Myocyte (in vitro differentiated cells): ENCODE data around the gene TECPR2. TPM values are rescaled to one million over a fixed set of nuclear protein-coding genes. Genes with fewer than 3 reads are reported as not detected.
"Not testable (repeated sequence)": the region's sequence is repeated elsewhere in the genome, so short reads cannot be mapped to it uniquely, and the experiment has no call there.

Experiments used
- DNase-seq: peaks from one replicate; pipeline ENCODE4 v3.0.0-alpha.2; 2012; ENCODE audit warnings: low read depth
- polyA plus RNA-seq: library from polyadenylated mRNA; unstranded; fragments of >200 nt; gene quantifications from one replicate; pipeline ENCODE4 v1.2.1, GENCODE V29; 2012; ENCODE audit warnings: missing spikeins
- total RNA-seq: library from RNA; depleted of rRNA; stranded (reverse); fragments of >200 nt; gene quantifications from 2 replicates; pipeline ENCODE4 v1.2.3, GENCODE V29; 2014

Gene TECPR2, protein sequence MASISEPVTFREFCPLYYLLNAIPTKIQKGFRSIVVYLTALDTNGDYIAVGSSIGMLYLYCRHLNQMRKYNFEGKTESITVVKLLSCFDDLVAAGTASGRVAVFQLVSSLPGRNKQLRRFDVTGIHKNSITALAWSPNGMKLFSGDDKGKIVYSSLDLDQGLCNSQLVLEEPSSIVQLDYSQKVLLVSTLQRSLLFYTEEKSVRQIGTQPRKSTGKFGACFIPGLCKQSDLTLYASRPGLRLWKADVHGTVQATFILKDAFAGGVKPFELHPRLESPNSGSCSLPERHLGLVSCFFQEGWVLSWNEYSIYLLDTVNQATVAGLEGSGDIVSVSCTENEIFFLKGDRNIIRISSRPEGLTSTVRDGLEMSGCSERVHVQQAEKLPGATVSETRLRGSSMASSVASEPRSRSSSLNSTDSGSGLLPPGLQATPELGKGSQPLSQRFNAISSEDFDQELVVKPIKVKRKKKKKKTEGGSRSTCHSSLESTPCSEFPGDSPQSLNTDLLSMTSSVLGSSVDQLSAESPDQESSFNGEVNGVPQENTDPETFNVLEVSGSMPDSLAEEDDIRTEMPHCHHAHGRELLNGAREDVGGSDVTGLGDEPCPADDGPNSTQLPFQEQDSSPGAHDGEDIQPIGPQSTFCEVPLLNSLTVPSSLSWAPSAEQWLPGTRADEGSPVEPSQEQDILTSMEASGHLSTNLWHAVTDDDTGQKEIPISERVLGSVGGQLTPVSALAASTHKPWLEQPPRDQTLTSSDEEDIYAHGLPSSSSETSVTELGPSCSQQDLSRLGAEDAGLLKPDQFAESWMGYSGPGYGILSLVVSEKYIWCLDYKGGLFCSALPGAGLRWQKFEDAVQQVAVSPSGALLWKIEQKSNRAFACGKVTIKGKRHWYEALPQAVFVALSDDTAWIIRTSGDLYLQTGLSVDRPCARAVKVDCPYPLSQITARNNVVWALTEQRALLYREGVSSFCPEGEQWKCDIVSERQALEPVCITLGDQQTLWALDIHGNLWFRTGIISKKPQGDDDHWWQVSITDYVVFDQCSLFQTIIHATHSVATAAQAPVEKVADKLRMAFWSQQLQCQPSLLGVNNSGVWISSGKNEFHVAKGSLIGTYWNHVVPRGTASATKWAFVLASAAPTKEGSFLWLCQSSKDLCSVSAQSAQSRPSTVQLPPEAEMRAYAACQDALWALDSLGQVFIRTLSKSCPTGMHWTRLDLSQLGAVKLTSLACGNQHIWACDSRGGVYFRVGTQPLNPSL (N-terminal part only)
- total RNA-seq: 11.7 and 15.8 TPM in 2 replicates
- polyA plus RNA-seq: 11.3 TPM

DNA sequence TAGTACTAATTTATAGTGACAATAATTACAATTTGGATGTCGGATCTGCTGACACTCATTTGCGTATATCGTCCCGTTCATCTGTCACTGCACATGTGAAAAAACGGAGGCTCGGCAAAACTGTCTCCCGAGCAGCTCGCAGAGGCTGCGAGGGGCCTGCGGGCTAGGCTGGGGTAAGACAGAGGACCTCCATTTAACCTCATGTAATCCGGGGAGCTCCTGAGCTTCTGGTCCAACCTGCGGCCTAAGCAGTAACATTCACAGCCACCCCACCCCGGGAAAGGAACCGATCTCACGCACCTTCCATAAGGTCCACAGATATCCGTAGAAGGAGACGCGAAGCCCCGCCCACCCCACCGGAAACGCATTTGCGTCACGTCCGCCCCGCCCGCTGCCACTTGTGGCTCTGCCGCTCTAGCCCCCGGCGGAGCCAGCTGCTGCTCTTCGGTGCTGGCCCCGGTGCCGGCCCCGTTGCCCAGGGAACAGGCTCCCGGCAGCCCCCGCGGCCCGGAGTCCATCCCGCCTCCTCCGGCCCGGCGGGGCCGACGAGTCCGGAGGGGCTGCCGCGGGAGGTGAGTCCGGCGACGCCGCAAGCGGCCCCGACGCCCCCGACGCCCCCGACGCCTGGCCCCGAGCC is at the start of gene TECPR2, which contains the start of gene CINP:
Gene TECPR2 (plus strand): TSS at position 397 of the 637 bp plus-strand sequence. CDS start 13,781 bp downstream, outside the sequence.
Gene CINP (minus strand): TSS at position 346 of the 637 bp plus-strand sequence. CDS start 39 bp downstream, at position 307.
- peak; percentile 96 for DNase-seq

DNA sequence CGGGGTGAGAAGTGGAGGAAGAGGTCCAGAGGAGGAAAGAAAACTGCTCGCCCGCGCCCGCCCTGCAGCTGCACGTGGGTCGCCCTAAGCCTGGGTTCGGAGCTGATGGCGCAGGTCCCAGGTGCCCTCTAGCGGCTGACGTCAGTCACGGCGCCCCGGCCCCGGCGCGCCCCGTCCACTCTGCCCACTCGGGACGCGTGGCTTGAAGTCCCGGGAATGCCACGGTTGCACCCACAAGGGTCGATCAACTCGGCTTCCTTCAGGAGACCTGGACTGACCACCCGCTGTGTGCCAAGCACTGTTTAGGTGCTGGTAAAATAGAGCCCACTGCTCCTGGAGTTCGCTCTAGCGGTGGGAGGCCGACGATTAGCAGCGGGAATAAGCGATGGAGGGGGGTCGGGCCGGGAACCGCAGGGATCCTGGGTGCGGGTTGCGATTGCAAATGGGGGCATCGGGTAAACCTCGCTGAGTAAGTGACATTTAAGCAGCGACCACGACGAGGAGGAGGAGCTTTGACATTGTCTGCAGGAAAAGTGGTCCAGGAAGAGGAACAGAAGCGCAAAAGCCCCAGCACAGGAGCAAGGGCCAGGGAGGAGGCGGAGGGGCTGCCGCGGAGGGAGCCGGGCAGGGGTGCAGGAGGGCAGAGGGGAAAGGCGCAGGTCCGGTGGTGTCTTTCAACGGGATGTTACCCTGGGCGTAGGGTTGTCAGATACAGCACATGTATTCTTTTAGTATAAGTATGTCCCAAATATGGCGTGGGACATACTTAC is 48.3 kb upstream of the TECPR2 start:
- DNase-seq: peak; percentile 79

- DNase-seq: no peak
Measured at GRCh38 chr14:102315121-102315520, 47.6 kb upstream of the TECPR2 start.

- peak; percentile 67 for DNase-seq
Measured at GRCh38 chr14:102316338-102316742, 46.4 kb upstream of the TECPR2 start.

DNA sequence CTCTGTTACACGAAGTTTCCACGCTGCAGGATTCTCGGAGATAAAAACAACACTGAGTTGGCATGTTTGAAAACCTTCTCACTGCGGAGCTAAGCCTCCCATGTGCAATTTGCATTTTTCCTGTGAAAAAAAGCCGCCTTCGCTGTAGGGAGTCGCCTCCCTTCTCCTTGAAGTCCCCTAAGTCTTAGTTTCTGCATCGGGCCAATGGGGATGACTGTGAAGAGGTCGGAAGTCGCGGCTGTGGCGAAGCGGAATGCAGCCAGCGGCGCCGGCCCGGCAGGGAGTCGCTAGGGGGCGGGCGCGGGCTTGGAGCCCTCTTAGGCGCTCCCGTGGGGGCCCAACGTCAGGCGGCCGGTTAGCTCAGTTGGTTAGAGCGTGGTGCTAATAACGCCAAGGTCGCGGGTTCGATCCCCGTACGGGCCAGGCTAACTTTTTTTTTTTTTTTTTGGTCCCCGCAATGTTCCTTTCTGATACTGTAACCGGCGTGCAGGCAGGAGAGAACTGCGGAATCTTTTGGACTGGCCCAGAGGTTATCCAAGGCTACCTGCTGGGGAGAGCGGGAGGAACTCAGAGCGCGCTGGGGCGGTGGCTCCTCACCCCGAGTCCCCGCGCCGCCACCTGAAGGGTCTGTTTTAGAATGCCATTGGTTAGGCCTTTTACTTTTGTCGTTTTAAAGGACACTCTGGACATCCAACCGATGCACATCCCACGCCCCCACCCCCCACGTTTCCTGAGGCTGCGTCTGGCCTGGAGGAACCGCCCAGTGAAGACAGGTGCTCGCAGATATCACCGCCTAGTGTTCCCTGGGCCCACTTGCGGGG is 45.8 kb upstream of the TECPR2 start:
- peak; percentile 90 for DNase-seq

GRCh38 chr14:102317564-102318248 is 45.0 kb upstream of the TECPR2 start:
- DNase-seq: peak; percentile 90

DNA sequence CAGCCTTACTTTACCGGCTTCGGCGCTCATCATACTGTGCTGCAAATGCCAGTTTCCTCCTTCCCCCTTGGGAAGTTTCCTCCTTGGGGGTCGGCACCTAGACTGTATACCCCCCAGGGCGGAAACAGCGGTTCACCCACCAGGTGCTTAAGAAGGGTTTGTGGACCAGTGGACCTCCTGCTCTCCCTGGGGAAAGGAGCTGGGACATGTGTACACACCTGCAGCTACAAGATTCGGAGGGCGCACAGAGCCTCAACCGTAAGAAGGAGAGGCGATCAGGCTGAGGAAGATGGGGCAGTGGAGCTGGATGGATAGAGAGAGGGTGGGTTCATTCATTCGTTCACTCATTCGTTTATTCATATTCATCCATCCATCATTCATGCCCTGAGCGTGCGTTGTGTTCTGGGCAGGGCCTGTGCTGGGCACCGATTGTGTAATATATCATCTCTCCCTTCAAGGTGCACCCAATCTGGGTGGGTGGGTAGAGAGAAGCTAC is 43.9 kb upstream of the TECPR2 start:
- no peak for DNase-seq

GRCh38 chr14:102319351-102320032 is 43.2 kb upstream of the TECPR2 start, which contains the start of gene ZNF839:
Gene ZNF839, plus strand, starts transcription at chr14:102319746. Its CDS starts 20 bp downstream, at chr14:102319766.
- DNase-seq: peak; percentile 92

- peak; percentile 59 for DNase-seq
Measured at GRCh38 chr14:102320033-102320660, 42.6 kb upstream of the TECPR2 start.

DNA sequence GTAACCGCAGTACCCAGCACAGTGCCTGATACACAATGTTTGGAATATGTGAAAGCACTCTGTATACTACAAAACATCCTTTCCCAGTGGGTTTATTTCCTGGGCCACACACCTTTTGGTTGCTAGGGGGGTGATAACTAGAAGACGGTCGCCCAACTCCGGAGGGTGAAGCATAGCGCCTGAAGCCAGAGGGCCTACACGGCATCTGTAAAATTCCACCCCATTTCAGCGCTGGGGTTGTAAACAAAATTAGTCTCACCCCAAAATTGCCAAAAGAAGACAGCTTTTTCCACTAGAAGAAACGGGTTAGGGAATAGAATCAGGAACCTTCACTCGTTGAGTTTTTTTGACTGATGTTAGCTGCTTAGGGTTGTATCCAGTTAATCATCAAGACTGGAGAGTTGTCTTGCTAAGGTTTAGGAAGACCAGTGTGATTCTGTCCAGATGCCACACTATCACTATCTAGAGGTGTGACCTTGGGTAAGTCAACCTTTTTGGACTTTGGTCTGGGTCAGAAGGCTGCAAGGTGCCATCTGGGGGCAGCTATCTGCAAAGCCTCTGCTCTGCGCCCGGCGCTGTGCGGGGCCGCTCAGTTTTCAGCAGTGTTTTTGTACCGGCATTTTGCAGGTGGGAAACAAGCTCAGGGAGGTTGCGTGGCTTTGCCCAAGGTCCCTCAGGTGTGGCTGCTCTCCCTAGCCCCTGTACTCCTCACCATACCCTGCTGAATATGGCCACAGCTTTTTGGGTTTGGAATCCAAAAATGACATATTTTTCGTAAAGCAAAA is 41.9 kb upstream of the TECPR2 start:
- DNase-seq: no peak

DNA sequence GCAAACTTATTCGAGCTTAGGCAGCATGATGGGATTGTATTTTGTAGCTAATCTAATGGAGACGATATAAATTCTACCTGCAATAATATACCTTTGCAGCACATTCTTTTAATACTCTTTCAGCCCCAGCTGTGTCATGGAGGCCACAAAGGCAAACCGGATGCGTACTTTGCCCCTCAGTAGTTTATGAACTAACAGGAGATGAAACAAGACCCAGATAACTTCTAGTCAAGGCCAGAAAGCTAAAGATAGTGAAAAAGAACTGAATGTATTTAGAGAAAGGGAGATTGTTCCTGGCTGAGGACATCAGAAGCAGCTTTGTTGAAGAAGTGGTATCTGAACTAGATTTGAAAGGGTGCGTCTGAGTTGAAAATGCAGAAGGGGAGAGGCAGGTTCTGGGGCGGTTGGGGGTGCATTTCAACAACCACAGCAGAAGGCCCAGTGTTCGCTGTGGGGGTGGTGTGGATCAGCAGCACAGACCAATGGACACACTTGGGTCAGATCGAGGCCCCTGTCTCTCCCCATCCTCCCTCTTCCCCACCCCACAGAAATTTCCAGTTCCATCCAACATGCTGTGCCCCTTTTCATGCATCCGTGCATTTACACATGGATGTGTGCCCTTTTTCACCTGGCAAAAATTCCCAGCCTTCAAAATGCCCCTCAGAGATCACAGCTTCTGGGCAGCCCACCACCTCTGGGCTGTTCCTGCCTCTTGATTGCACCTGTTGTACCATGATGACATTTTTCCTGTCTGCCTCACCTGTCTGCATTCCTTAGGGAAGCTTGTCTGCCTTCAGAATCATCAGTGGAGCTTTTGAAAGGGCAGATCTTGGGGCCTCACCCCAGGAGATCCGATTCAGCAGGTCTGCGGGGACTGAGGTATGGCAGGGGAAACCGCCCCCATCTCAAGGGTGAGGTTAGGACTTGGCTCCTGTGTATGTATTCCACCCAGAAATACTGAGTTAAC is 41.0 kb upstream of the TECPR2 start:
- no peak for DNase-seq

GRCh38 chr14:102323102-102323501 is 39.6 kb upstream of the TECPR2 start:
- DNase-seq: peak; percentile 87

DNA sequence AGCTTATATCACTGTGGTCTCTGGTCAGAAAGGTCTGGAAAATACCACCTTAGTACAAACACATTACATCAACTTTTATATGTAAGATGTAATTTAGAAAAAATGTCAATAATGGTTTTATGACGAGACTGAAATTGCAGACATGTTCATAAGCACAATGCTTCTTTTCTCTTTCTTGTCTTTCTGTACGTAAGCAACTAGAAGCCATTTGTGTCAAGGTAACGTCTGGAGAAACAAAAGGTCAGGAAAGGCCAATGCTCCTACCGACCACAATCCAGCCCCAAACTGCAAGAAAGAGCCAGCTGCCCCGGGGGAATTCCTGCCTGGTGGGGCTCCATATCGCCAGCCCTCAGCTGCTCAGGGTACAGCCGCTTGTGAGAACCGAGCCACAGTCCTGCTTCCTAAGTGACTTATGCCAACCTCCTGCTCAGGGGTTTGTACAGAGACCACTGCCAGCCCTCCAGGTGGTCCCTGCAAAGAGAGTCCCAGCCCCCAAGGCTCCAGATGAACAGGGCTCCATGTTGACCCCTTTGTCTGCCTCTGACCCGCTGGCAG is 36.9 kb upstream of the TECPR2 start:
- peak; percentile 53 for DNase-seq

DNA sequence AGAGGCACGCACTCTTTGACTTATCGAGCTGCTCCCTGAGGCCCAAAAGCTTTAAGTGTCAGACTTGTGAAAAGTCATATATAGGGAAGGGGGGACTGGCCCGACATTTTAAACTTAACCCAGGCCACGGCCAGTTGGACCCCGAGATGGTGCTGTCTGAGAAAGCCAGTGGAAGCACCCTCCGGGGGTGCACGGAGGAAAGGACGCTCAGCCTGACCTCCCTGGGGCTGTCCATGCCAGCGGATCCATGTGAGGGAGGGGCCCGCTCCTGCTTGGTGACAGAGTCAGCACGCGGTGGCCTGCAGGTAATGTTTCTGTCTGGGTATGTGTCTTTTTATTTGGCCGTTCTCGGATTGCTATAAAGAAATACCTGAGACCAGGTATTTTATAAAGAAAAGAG is 36.2 kb upstream of the TECPR2 start:
- no peak for DNase-seq

- not testable (repeated sequence) for DNase-seq
Measured at GRCh38 chr14:102329381-102329780, 33.4 kb upstream of the TECPR2 start.
